ENCODE results near the gene BIRC7. TPM values are rescaled to one million over a fixed set of nuclear protein-coding genes. Genes with fewer than 3 reads are reported as not detected.

The BIRC7 gene
- total RNA-seq, 1 donor from 2014 or later, result not detected

DNA sequence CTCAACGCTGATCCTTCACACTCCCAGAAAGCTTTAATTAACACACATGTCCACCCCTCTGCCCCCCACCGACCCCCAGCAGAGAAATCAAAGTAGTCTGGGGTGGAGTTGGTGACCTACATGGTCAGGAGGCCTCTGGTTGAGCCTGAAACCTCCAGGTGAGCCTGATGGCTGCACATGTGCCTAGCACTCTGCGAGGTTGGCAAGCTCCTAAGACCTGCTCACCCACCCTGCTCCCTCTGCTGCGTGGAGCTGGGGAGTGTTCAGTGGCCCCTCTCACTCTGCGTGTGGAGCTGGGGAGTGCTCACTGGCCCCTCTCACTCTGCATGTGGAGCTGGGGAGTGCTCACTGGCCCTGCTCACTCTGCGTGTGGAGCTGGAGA, 11.9 kb upstream of the BIRC7 start:
- intact Hi-C loops (cut with micrococcal nuclease), result loop anchor here (1.0 kb wide), 1 partner anchor 157 kb away; no protein-coding TSS in a partner anchor

DNA sequence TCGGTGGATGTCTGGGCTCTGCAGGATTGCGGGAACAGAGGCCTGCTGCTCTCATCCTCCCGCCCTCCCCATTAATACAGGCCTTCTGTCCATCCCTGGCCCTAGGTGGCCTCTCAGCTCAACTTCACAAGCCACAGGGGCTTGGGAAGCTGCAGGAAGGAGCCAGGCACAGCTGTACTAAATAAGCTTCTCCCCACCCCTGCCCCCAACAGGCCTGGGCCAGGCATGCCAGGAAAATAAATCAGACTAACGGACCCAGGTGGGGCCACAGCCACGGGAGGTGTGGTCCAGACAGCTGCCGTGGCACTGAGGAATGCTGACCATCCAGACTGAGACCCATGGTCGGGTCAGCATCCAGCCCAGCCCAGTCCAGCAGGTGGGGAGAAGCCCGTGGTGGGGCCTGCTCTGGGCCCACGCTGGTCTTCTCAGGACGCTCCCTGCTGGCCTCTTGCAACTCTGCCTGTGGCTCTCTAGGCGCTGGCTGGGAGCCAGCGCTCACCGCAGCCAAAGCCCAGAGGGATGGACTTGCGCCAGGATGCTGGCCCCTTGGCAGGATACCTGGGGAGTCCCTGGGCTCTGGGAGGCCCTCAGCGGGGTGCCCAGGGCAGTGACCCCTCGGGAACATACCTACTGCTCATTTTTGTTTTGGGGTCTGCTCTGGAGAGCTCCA, 11.2 kb upstream of the BIRC7 start:
- intact Hi-C loops (cut with micrococcal nuclease), result no loop called here

DNA sequence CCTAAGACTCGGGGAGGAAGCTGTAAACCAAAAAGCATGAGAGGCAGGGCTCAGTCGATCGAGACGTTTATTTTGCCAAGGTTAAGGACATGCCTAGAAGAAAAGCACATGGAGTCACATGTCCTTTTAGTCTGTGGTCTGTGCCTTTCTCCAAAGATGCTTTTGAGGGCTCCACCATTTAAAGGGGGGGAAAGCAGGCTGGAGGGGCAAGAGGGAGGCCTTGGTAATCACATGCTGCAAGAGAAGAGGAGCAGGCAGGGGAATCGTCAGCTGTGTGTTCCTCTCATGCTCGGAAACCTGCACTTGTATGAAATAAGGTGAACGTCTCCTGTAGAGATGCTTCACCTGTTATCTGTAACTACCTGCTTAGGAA, 10.6 kb upstream of the BIRC7 start:
- intact Hi-C loops (cut with micrococcal nuclease), result no loop called here

DNA sequence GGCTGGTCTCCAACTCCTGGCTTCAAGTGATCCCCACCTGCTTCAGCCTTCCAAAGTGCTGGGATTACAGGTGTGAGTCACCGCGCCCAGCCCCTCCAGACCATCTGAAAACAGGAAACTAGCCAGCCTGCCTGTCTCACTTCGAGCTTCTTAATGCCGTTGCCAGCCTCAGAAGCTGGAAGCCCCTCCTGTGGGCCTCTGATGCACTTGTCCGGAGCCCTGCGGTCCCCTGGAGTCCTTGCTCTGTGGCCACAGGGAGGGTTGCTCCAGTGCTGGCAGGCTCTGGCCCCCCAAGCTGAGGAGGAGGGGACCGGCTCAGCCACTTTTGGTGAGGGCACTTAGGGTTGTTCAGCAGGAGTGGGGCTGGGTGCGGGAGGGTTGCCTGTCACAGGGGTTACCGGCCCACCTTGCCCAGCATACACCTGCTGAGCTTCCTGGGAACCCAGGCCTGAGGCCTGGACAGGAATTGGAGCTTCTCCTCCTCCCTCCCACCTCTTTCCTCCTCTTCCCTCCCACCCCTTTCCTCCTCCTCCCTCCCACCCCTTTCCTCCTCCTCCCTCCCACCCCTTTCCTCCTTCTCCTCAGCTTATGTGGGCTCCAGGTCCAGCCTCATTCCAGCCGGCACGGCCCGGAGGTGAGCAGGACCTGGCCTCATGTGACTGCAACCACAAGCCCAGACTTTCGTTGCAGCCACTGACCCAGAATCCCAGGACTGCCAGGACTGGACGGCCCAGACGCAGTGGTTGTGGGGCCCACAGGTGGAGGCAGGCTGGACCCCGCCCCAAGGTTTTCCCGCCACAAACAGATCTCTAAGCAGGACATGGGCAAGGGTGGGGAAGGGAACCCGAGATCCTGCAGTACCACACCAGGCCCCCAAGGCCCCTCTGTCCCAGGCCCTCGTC, 9.4 kb upstream of the BIRC7 start:
- intact Hi-C loops (cut with micrococcal nuclease), result no loop called here

DNA sequence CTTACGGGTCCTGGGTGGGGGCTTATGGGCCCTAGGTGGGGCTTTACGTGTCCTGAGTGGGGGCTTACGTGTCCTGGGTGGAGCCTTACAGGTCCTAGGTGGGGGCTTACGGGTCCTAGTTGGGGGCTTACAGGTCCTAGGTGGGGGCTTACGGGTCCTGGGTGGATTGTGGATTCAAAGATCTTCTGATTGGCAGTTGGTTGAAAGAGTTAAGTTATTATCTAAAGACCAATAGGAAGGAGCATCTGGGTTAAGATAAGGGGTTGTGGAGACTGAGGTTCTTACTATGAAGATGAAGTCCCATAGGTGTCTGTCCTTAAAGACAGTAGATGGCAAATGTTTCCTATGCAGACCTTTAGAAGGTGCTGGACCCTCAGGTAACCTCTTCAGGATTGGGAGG, 8.4 kb upstream of the BIRC7 start:
- intact Hi-C loops (cut with micrococcal nuclease), result no loop called here

DNA sequence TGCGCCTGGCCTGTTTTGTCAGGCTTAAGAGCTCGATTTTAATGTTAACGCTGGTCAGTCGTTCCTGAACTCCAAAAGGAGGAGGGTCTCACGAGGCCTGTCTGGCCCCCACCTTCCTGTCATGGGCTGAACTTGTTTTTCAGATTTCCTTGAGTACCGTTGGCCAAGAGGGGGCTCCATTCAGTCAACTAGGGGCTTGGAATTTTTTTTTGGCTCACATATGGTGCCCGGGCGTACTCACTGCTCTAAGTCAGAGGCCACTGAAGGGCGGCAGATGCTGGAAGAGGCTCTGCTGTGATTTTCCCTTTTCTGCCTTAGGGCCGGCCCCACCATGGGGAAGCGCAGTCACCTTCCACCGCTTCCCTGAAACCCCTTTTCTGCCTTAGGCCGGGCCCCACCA, 6.9 kb upstream of the BIRC7 start:
- intact Hi-C loops (cut with micrococcal nuclease), result no loop called here

DNA sequence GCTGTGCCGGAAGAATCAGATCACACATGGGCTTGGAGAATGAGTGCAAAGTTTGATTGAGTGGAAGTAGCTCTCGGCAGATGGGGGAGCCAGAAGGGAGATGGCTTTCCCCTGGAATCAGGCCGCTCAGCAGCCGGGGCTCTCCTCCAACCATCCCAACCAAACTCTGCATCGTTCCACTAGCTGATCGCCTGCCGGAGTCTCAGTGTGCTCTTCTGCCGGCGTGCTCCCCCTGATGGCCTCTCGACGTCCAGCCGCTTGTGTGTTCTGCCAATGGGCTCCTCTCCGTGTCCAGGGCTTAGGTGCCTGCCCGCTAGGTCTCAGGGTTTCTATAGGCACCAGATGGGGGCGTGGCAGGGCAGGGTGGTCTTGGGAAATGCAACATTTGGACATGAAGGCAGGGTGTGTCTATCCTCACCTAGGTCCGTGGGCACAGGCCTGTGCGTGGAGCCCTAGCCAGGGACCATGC, 4.9 kb upstream of the BIRC7 start:
- intact Hi-C loops (cut with micrococcal nuclease), result no loop called here

DNA sequence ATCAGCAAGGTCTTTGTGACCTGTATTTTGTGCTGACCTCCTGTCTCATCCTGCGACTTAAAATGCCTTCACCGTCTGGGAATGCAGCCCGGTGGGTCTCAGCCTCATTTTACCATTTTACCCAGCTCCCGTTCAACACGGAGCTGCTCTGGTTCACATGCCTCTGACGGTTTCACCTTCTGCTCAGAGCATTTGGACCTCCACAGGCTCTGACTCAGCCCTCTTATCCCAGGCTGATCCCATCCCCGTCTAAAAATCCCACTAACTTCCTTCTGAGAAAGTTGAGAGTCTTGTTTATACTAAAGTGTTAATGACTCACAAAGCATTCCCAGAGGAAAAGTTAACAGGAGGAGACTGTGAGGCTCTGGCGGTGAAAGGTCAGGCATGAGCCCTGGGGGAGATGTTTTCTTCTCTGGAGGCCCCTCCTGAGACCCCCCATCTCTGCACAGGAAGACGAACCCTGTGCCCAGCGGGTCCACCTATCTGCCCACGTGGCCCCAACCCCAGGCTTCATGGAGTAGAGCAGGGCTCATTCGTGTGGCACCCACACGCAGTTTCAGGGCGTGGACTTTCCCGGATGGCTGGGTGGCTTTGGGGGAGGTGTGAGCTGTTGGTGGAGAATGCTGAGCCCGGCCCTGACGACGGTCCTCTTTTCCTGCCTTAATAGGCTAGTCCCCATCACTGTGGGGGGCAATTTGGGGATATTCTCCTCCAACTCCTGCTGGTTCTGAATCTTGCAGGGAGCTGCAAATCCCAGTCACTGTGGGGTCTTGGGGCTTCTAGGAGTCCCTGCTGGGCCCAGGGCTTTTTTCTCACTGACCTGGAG, 3.3 kb upstream of the BIRC7 start:
- intact Hi-C loops (cut with micrococcal nuclease), result no loop called here

DNA sequence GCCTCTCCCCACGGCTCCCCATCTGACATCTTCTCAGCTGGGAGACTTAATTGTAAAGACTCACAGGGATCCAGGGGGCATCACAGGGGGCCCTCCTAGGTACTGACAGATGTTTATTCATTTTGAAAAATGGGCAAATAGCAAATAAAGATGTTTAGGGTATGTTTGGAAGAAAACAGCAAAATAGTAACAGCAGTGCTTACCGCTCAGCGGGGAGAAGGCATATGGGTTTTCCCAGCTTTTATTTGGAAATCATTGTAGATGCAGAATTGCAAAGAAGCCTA, 2.7 kb upstream of the BIRC7 start:
- intact Hi-C loops (cut with micrococcal nuclease), result no loop called here

DNA sequence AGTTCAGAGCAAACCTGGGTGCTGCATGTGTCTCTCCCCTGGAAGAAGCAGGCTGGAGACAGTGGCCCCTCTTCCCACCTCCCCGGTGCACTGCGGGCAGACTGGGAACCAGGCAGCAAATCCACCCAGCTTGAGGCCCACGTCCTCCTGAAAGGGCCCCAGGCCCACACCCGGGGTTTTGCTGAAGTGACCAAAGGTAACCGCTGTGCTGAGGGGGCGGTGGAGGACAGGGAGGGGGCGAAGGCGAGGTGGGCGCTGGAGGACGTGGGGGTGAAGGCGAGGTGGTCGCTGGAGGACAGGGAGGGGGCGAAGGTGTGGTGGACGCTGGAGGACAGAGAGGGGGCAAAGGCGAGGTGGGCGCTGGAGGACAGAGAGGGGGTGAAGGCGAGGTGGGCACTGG, 1.8 kb upstream of the BIRC7 start:
- intact Hi-C loops (cut with micrococcal nuclease), result no loop called here

DNA sequence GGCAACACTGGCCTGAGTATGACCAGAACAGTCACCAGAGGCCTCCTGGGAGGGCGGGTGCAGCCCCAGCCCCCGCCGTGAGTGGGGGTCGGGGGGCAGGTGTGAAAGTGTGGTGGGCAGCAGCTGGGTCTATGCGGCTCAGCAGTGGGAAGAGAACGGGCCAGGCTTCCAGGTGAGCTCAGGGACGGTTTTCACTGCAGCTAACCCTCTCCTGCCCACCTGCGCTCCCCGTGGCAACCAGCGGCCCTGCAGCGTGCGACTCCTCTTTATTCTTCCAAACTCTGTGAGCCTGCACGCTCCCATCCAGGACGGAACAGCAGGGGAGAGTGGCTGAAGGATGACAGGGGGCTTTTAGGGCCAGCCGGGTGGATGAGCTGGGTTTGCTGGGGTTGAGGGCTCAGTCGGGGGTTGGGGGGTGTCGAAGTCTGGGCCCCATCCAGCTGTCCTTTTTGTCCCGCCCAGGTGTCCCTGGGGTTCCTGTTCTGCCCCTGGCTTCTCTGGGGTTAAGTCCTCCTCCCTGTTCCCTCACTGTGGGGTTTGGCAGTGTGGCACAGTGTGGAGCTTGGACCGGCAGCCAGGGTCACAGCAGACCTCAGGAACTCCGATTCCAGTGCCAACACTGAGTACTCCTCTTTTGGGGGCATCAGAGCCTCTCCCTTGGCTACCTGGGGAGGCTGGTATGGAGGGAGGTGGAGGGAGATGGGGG, 859 bp upstream of the BIRC7 start:
- intact Hi-C loops (cut with micrococcal nuclease), result no loop called here

DNA sequence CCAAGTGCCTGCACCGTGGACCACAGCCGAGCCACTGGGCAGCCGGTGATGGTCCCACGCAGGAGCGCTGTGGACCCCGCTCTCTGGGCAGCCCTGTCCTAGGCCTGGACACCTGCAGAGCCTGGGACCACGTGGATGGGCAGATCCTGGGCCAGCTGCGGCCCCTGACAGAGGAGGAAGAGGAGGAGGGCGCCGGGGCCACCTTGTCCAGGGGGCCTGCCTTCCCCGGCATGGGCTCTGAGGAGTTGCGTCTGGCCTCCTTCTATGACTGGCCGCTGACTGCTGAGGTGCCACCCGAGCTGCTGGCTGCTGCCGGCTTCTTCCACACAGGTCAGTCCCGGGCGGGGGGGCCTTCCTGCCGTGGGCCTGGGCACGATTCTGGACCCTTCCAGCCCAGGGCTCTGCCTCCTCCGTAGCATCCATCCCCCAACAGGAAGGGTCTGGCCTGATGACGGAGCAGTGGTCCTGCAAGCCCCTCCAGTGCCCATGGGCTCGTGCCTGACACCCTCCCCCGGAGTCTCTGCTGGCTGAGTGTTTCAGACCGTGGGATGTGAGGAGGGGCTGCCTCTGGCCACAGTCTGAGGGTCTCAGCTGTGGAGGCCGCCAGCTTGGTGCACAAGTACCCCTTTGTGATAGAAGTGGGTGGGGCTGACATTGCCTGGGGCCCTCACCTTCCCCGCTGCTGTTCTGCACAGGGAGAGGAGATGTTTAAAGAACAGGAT, 572 bp downstream of the BIRC7 start:
- intact Hi-C loops (cut with micrococcal nuclease), result no loop called here

DNA sequence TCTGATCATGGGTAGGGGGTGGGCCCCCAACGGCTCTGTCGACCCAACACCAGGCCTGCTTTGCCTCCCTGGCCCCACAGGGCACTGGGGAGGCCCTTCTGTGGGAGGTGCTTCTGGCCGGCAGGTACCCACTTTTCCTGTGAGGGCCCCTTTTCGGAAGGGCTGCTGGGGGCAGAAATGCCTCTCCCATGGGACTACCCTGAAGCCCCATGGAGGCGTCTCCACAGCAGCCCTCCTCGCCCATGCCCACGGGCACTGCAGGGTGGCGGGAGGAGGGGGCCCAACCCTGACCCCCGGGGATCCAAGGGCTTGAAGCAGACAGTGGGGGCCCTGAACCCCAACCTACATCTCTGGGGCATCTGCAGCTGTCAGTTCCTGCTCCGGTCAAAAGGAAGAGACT, 2.3 kb downstream of the BIRC7 start:
- intact Hi-C loops (cut with micrococcal nuclease), result no loop called here

DNA sequence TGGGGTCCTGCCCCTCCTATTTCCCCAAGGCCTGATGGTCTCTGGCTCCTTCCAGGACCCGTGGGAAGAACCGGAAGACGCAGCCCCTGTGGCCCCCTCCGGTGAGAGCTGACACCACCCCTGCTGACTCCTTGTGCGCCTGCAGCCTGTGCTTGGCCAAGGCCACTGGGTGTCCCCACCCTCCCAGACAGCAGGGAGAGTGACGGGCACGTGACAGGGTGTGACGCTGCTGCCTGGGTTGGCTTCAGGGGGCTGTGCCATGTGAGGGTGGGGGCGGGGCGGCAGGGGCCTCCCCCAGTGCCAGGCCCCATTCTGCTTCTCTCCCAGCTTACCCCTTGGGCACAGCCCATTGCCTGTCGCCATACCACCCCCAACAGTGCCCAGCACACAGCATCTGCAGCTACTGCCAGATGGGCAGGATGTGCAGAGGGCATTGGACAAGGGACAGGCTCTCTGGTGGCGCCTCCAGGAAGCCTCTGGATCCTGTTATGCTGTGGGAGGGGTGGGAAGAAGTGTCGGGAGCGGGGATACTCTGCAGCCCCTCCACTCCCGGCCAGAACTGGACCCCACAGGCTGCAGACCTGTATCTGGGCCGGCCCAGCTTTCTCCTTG, 2.9 kb downstream of the BIRC7 start:
- intact Hi-C loops (cut with micrococcal nuclease), result no loop called here

DNA sequence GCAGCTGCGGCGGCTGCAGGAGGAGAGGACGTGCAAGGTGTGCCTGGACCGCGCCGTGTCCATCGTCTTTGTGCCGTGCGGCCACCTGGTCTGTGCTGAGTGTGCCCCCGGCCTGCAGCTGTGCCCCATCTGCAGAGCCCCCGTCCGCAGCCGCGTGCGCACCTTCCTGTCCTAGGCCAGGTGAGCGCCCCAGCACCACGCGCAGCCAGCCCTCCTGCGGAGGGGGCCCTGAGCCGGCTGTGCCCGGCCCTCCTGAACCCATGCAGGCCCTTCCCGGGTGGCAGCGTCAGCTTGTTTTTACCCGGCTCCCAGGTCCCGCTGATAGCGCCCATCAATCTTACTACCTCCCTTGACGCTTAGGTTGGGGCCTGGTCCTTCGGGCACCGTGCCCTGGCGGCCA, 3.7 kb downstream of the BIRC7 start:
- intact Hi-C loops (cut with micrococcal nuclease), result no loop called here

DNA sequence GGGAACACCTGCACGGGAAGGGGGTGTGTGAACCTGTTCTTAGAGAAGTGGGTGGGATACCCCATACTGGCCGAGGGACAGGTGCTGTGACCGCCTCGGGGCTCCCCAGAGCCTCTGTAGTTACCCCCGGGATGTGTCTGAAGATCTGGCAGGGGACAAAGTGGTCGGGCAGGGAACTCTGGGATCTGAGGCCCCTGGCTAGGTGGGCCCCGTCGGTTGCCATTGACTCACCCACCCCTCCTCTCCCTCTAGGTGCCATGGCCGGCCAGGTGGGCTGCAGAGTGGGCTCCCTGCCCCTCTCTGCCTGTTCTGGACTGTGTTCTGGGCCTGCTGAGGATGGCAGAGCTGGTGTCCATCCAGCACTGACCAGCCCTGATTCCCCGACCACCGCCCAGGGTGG, 4.3 kb downstream of the BIRC7 start:
- intact Hi-C loops (cut with micrococcal nuclease), result no loop called here

DNA sequence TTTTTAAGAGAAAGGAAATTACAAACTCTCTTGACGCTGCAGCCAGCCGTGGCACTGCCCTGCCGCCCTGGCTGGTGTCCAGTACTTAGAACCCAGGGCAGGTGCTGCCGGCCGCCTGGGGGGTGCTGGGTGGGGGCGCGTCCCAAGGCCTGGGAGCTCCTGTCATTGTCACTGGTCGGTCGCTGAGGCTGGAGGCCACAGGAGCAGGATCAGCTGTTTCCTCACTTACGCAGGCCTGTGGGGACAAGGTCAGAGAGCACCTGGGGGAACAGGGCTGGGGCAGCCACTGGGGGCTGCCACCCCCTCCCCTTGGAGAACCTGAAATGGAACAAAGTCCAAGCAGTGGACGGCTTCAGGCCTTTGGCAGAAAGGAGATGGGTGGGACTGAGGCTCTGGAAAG, 5.6 kb downstream of the BIRC7 start:
- intact Hi-C loops (cut with micrococcal nuclease), result no loop called here

DNA sequence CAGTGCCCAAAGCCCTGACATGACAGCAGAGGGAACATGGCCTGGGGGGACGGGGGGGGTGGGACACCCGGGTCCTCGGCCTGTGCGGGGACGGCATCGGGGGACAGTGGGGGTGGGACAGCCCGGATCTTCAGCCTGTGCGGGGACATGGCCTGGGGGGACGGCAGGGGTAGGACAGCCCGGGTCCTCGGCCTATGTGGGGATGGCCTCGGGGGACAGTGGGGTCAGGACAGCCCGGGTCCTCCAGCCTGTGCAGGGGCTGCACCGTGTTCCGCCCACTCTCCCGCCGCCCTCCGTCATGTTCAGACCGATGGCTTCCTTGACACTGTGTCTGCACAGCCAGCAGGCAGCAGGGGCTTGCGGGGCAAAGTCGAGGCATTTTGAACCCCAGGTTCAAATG, 7.0 kb downstream of the BIRC7 start:
- intact Hi-C loops (cut with micrococcal nuclease), result no loop called here

DNA sequence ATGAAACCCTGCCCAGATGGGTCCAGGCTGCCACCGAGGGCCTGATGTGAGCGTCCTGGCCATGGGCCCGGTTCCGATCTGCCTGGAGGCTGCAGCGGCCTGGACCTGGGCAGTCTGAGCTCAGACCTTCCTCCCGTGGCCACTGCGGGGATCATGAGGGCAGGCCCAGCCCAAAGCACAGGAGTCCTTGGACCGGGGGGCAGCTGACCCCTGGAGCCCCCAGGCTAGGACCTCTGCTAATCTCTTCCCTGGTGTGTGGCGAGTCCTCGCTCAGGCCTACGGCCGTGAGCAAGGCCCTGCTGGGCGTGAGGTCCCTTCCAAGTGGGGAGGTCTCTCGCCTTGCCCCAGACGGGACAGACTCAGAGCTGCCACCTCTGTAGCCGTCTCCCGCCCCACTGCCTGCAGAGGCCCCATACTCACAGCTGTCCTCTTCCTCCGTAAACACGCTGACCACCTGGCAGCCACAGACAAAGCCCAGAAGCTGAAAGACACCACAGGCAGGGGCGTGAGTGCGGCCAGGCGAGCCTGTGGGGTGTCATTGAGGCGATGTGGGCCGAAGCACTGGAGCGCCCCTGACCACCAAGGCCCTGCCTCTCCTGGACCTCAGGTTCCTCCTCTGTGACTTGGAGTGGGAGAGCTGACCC, 8.0 kb downstream of the BIRC7 start:
- intact Hi-C loops (cut with micrococcal nuclease), result no loop called here

DNA sequence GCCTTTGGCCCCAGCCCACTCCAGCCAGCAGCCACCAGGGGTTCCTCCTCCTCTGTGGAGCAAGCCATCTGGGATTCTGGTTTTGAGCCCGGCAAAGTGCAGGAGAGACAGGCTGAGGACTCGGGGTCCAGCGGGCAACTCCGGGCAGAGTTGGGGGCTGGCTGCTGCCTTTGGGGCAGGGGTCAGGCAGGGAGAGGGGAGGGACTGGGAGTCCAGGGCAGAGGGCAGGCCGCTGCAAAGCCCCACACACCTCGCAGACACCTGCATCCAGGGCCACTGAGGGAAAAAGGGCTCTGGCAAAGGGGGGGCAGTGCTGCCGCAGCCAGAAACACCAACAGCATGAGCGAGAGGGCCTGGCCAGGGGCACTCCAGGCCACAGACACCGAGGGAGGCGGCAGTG, 8.8 kb downstream of the BIRC7 start:
- intact Hi-C loops (cut with micrococcal nuclease), result no loop called here

Measured in T-helper 1 cell treated with Interleukin-12 subunit alpha and Interleukin-12 subunit beta and Interleukin-4 antibody, amounts not matched to agents 30 ng/mL and 1 ng/mL, for 36 hours (primary cell).